Superior temporal gyrus (tissue), 1 donor: ENCODE measurements around the gene EPHB4.

ENCODE experiments used
- DNase-seq: peaks from one replicate; pipeline ENCODE4 v3.0.0-alpha.2; 2016; ENCODE audit errors: extremely low spot score

The EPHB4 gene

GRCh38 chr7:100854146-100854895 is 27.0 kb upstream of the EPHB4 start:
- DNase-seq = no peak

GRCh38 chr7:100852048-100852872 is 24.9 kb upstream of the EPHB4 start, which contains the start of gene SLC12A9:
Gene SLC12A9 (plus strand): TSS chr7:100852713. CDS start chr7:100854198, 1,485 bp downstream.
- DNase-seq = peak; percentile 85

DNA sequence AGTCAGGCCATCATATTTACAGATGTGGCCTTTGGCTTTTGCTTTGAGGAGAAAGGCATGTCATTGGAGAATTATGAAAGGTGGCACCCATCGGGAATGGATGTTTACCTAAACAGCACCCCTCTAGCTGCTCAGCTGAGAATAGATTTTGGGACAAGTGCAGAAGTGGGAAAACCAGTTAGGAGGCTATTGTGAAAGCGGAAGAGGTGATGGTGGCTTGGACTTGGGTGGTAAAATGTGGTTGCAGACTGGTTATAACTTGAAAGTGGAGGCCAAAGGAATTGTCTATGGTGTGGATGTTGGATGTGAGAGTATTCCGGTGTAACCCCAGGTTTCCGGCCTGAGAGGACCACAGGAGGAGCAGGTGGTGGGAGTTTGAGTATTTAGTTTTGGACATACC is 20.0 kb upstream of the EPHB4 start:
- no peak for DNase-seq

GRCh38 chr7:100840470-100841100 is 13.3 kb upstream of the EPHB4 start:
- DNase-seq = no peak

GRCh38 chr7:100839361-100839760 is 12.0 kb upstream of the EPHB4 start:
- no peak for DNase-seq

DNA sequence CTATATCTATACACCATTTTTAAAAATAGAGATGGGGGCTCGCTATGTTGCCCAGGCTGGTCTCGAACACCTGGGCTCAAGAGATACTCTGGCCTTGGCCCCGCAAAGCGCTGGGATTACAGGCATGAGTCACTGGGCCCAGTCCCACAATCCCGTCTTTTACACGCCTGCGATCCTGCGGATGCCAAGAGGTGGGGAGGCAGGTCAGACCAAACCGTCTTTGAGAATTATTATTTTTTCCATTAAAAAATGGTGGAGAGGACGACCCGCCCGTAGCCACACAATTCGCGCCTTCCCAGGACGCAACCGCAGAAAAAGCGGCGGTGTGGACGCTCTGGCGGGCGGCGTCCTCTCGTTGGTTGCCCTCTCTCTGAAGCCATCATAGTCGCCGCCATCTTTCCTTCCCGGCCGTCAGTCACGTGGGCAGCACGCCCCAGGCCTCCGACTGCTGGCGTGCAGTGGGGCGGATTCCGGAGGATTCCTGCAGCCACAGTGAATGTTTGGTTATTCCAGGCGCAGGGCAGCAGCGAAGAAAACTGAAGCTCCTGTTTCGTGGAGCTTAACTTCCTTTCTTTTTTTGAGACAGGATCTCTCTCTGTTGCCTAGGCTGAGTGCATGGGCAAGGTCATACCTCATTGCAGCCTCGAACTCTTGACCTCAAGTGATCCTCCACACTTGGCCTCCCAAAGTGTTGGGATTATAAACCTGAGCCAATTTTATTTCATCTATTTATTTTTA is 9.9 kb upstream of the EPHB4 start:
- DNase-seq = peak; percentile 96

DNA sequence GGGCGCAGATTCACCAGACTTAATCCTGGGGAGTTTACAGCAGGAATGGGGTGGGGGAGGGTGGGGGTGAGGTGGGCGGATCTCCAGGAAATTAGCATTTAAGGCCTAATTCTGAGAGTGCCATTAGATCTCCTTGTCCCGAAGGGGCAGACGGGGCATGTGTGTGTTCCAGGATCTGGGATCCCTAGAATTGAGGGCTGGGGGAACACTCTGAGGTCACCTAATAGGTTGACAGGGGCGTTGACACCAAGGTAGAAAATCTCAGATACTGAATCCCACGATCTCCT is 9.4 kb upstream of the EPHB4 start:
- DNase-seq = no peak

GRCh38 chr7:100835903-100836811 is 8.8 kb upstream of the EPHB4 start:
- DNase-seq = no peak

DNA sequence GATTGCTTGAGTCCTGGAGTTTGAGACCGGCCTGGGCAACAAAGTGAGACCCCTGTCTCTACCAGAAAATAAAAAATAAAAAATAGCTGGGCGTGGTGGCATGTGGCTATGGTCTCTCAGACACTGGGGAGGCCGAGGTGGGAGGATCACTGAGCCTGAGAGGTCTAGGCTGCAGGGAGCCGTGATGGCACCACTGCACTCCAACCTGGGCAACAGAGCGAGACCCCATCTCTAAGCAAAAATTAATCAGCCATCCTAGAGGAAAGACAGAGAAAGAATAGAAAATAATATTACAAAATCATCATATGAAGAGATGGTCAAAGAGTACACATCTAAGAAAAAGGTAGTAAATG is 4.9 kb upstream of the EPHB4 start:
- DNase-seq = no peak

- DNase-seq = no peak
Measured at GRCh38 chr7:100830396-100830795, 3.1 kb upstream of the EPHB4 start.

GRCh38 chr7:100829150-100829716 is 1.9 kb upstream of the EPHB4 start:
- no peak for DNase-seq

- no peak for DNase-seq
Measured at GRCh38 chr7:100826514-100827329, 601 bp downstream of the EPHB4 start.

- DNase-seq = no peak
Measured at GRCh38 chr7:100825751-100826513, 1.4 kb downstream of the EPHB4 start.

- no peak for DNase-seq
Measured at GRCh38 chr7:100825215-100825671, 2.1 kb downstream of the EPHB4 start.

DNA sequence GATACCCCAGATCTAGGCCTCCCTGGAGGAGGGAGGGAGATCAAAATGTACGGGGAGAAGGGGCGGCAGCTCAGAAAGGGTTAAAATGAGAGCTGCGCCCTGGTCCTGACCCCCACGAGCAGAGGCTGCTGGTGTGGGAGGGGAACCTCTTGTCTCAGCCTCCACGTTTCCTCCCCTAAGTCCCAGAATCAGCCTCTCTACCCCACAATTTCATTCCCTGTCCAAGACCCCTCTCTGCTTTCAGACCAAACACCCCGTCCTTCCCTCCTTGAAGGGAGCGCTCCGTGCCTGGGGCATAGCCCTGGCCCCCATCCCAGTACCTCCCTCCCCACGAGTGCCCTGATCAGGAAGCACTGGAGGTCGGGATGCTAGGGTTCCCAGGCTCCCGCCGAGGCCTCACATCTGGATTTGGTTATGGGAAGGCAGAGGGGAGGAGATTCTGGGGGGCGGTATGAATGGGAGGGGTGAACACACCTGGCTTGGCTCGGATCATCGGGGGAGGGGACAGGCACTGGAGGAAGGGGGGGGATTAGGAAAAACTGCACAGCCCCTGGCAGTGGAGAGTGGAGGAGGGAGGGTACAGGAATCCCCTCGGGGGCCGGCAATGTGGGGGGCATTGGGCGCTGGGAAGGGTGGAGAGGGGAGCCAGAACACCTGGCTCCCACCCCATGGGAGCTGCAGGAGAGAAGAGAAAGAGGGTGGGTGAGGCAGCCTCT is 2.7 kb downstream of the EPHB4 start:
- no peak for DNase-seq

DNA sequence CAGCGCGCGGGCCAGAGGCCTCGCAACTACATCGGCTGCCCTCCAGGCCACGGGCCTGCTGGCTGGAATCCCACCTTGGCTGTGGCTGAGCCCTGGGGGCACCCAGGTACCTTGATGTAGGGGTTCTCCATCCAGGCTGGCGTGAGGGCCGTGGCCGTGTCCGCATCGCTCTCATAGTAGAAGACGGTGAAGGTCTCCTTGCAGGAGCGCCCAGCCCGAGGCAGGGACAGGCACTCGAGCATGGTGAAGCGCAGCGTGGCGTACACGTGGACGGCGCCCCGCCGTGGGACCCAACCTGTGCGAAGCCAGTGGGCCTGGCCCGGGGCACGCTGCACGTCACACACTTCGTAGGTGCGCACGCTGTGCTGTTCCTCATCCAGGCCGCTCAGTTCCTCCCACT is 3.8 kb downstream of the EPHB4 start:
- DNase-seq = no peak

DNA sequence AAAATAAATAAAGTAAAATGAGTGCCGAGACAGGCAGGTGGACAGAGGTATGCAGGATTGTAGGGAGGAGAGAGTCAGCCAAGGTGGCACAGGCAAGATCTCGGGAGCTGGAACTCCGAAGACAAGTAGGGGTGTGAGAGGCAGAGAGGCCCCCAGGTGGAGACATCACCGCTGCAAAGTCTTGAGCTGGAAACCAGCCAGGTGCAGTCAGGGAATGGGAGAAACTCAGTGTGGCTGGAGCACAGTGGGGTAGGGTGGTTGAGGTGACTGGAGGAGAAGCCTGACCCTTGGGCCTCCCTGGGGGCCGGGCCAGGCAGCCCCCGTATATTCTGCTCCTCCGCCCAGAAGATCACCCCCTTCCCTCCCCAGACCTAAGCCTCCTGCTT is 4.2 kb downstream of the EPHB4 start:
- no peak for DNase-seq
